Fibroblast of the conjunctiva (primary cell): ENCODE results near the gene SUFU.

Experiments used
- DNase-seq: peaks from one replicate; pipeline ENCODE4 v3.0.0-alpha.2; 2010; ENCODE audit warnings: low read depth

The SUFU gene

DNA sequence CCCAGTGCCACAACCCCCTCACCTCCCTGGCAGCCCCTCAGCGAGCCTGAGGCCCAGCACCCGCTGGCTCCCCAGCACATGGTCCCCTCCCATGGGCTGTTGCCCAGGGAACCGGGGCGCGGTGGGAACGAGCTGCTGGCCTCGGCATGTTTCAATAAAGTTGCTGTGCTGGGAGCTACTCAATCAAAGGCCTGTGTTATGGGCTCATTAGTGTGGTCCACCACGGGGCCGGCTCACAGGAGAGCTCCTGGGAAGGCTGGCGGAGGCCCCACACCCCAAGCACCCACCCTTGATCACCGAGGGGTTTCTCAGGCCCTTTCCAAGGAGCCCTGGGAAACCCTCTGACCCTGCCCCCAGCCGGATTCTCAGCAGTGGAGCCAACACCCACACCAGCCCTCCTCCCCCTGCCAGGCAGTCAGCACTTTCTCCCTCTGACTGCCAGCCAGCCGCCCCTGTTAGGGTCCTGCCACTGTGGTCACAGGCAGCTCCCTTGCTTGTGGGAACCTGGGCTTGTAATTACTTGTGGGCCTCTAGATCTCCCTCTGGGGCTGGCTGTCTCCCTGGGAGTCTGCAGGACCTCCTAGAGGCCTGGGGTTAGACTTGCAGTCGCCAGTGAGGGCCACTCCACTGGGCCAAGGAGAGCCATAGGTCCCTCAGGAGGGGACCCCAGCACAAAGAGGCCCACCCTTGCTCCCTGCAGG is 115.7 kb downstream of the SUFU start:
- no peak for DNase-seq

DNA sequence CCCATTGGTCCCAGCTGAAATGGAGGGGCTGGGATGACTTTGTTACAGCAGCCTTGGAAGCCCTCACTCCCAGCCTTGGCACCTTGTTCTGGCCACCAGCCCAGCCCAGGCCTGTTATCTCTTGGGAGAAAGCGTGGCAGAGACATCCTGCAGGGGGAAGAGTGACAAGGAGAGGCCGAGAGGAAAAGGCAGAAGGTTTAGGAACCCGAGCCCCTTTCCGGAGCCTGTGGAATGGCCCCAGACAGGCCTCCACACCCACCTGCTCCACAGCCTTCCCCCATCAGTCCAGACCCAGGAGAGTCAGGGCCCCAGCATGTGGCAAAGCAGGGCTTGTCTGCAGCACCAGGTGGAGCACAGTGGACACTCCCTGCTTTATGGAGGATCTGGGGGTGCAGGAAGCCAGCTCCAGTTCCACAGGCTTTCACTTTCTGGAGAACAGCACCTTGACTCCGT is 116.4 kb downstream of the SUFU start:
- no peak for DNase-seq

DNA sequence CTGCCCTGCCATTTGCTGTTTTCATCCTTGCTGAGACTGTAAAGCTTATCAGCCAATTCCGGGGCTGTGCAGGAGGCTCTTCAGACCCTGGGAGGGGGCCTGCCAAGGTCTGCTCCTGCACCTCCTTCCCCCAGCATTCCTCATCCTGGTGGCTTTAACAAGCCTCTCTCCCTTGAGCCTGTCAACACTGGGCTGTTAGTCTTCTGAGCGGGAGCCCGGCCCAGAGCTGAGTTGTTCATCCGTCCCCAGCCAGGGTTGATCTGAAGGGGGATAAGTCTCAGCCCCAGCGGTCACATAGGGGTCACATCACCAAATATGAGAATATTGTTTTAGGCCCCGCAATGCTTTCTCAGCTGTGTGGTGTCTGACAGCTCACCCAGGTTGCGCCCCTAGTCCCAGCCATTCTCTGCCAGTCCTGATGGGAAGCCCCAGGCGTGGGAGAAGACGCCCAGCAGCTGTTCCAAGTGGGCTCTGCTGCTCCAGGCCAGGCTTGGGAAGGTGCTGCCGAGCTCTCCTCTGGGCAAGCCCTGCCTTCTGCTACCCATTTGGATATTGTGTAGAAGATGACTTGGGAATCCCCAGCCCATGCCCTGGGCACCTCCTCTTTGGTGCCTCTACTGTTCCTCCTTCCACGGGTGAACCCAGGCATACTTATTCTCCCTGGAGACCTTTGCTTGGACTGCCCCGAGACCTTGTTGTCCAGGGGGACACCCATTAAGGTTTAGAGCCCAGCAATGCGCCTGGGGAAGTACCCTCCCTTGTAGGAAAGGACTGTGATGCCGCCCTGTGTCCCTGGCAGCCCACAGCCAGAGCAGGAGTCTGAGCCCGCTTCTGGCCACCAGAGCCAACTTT is 117.0 kb downstream of the SUFU start:
- DNase-seq = no peak

DNA sequence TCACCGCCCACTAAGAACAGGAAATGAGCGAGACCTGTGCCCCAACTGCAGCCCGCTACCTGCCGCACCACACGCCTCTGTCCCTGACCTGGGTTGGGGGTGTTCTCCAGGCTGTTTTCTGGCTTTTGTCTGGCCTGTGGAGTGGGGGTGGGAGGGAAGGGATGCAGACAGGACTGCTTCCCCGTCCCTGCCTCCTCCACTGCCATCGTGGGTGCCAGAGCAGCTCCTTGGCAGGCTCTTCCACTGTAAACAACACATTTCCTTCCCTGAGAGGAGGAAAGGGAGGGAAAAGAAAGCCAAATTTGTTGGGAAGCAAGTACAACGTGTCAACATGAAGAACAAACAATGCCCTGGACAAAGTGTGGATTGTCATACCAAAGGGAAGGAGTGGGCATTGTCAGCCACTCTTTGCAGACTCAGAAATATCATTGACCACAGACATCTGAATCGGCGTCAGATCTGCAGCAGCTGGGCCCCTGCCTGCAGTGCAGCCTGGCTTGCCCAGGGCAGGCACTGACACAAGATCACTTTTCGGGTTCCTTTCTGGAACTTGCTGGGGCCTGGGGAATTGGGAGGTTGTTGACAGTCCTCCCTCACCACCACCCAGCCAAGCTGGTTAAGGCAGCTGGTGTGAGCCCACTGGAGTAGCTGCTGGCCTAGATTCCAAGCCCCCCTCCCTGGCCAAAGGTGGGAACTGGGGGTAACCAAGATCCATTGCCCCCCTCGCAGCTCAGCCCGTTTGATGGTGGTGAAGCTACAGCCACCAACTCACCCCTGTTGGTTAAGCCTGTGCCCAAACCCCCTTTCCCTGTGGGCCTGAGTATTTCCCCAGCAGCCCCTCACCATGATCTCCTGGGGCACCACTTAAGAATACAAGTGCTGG is 117.9 kb downstream of the SUFU start:
- DNase-seq = no peak

DNA sequence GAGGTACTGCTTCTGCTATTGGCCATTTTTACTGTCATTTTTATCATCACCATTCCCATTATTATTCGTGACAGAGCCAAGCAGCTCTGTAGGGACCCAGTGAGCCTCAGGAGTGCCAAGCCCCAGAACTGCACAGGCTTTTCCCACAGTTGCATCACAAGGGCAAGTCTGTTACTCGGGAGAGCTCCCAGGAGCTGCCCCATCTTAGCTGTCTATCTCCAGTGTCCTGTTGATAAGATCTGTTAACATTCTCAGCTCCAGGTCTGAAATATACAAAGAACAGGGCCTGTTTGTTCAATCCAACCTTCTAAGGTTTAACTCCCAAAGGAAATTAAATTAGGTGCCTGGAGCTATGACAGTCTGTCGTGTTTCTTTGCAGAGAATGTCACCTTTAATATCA is 120.3 kb downstream of the SUFU start:
- no peak for DNase-seq

DNA sequence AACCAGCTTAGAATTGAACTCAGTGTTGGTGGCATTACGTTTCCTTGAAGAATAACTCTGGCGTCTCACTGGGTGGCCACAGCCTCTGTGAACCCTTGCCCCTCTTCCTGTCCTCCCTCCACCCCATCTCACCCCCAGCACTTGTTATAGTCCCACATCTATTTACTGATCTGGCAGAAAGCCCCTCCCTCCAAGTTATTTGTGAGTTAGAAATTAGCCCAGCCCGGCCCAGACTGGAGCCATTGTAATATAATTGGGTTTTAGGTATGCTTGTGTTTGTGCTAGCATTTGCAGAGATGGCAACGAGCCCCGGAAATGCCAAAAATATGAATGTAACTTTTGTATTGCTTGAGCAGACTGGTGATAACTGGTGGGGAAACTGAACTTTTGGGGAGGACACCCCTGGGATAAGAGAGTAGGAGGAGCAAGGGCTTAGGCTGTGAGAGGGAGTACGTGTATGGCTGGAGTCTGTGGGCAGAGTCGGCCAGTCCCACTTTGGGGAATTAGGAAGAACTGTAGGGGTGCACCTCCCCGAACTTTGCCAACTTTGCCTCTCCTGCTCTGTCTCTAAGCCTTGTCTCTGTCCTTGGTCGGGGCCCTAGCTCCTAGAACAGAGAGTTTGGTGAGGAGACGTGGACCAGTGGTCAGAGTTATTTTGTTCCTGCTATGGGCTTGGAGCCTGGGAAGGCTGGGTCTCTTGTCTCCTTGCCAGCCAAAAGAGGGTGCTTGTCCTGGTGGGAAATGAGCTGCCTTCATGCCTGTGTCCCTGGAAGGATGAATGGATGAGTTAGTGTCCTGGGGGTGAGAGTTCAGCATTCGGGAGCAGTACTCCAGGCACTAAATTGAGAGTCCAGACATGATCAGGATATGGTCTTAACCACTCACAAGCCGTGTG is 121.2 kb downstream of the SUFU start:
- DNase-seq = no peak

DNA sequence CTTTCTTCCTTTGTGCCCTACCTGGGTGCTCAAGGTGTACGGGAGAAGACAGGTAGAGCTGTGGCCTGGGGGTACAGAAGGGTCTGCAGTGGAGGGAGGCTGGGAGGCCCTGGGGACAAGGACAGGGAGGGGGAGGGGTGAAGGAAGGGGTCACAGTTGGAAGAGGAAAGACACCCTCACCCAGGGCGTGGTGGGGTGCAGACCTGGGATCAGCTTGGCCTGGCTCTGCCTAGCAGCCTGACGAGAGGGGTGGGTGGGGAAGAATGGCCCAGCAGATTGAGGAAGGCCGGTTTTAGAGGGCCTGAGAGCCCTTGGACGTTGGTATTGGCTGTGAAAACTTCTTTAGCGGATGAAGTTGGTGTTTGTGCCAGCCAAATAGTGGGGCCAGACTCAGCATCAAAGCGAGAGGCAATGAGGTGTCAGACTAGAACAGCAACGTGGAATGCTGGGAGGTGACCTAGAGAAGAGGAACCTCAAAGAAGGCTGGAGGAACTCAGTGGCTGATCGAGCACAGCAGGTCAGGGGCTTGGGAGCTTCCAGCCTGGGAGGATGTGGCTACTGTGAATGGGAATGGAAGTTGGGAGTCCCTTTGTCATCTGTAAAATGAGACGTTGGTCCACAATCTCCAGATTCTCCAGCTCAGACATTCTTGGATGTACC is 122.4 kb downstream of the SUFU start:
- DNase-seq = no peak

DNA sequence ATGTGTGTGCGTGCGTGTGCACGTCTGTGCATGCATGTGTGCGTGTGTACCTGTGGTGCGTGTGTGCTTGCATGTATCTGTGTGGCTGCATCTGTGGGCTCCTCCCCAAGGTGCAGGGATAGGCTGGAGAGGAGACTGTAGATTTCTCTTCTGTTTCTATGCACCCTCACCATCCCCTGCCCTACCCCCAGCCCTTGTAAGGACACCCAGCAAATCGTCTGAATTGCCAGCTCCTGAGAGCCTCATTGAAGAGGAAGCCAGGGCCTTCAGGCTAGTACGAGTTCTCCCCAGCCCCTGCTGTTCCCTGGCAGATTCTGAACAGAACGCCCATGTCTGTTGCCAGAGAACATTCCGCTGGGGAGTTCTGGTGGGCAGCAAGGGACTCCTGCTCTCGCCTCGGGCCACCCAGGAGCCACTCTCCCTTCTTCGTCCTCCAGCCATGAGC is 123.5 kb downstream of the SUFU start:
- no peak for DNase-seq

DNA sequence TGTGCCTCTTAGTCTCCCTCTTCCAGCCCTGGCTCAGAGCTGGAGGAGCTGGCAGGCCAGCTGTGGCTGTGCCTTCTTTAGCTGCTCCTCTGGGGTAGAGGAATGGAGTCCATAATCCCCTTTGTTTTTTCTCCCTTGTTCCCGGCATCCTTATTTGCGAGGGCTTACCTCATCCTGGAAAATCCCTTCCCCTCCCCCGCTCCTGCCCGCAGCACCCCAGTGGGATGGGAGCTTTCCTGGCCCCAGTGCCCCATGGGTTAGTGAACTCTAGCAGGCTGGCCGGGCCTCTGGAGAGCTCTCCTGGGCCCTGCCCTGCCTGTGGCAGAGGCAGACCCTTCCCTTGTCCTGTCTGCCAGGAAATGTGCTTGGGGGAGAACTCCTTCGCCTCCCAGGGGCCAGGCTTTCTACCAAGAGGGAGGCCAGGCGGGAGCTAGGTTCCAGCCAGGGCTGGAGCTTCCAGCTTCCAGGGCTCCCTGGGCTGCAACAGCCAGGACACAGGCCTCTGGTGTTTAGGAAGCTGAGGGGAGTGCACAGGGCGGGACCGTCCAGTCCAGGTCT is 124.0 kb downstream of the SUFU start:
- DNase-seq = no peak

DNA sequence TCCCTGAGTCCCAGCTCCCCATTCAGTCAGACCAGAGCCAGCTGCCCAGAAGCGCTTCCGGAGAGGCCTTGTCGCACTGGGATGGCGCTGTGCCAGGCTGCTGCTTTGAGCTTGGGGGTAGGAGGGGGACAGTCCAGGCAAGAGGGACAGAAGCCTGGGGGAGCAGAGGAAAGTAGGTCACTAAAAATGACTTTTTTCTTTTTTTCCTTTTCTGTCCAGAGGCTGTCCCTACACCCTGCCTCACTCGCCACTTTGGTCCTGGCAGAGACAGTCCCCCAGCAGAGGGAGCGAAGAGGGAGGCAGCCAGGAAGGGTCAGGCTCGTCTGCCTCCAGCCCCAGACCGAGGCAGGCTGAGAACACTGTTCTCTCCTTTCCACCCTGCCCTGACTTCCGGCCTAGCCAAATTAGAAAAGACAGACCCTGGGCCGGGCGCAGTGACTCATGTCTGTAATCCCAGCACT is 124.7 kb downstream of the SUFU start:
- no peak for DNase-seq

DNA sequence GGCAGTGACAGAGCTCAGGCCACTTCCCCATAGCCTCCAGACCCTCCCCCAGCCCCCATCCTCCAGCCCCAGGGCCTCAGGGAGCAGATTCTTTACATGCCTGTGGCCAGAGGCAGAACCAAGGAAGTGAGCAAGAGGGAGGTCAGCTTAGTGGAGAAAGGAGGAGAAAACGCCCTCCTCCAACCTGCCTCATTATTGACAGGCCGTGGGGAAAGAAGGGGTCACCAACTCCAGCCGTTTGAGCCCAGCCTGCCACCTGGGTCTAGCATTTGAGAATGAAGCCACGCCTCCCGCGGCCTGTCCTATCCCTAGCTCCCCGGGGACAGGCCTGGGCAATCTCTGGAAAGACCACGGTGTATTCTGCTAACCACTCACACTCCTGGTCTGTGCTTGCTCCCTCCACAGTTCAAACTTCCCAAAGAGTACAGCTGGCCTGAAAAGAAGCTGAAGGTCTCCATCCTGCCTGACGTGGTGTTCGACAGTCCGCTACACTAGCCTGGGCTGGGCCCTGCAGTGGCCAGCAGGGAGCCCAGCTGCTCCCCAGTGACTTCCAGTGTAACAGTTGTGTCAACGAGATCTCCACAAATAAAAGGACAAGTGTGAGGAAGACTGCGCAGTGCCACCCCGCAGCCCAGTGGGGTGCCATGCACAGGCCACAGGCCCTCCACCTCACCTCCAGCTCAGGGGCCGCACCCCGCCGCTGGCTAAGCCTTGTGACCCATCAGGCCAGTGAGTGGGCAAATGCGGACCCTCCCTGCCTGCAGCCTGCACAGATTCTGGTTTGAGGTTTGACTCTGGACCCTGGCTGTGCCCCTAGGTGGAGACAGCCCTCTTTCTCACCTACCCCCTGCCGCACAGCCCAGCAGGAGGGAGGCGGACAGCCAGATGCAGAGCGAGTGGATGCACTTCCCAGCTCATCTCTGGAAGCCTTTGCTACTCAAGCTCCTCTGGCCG is 126.2 kb downstream of the SUFU start:
- DNase-seq = peak; percentile 57

DNA sequence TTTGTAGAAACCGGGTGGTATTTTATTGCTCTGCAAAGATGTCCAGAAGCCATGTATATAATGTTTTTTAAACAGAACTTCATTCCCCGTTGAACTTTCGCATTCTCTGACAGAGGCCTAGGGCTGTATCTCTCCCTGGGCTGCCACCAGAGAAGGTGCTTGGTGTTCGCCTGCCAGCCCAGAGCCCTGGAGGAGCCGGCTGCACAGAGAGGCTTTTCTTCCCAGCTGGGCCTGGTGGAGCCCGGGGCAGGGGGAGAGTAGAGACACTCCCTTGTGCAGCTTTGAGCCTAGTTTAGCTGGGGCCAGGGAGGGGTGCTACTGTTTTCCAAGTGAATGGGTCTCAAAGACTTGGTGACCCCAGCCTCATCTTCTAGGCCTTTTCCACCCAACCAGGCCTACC is 126.9 kb downstream of the SUFU start:
- DNase-seq = no peak

DNA sequence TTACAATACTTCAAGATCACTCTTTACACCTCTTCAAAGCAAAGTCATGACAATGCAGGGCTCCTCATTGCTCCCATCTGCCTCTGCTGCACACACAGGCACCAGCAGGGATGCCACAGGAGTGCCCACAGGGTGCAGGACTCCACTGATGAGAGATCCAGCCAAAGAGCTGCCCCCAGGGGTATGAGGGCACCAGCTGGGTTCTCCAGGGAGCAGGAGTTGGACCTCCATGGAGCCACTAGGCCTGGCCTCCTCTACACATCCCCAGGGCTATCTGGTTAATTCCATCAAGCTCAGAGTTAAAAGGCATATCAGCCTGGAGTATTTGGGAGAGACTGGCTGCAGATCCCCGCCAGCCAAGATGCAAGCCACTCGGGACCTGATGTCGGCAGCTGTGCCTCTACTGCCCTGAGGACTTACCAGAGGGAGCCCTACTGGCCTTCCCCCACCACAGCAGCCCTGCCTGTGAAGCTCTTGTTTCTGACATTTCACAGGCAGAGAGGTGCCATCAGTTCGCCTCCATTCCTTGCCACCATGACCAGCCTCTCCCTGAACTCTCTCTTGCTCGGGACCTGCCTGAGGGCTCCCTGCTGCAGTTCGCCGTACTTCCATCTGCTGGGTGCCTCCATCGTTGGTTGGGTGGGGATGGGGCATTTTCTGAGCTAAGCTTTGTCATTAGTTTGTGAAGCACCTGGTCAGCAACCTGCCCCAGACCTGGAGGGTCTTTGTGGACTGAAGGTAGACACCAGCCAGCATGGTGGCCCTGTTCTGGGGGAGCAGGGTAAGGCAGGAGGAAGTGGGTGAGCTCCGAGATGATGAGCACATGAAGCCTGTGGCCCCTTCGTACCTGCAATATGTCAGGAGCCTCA is 128.0 kb downstream of the SUFU start:
- DNase-seq = no peak

DNA sequence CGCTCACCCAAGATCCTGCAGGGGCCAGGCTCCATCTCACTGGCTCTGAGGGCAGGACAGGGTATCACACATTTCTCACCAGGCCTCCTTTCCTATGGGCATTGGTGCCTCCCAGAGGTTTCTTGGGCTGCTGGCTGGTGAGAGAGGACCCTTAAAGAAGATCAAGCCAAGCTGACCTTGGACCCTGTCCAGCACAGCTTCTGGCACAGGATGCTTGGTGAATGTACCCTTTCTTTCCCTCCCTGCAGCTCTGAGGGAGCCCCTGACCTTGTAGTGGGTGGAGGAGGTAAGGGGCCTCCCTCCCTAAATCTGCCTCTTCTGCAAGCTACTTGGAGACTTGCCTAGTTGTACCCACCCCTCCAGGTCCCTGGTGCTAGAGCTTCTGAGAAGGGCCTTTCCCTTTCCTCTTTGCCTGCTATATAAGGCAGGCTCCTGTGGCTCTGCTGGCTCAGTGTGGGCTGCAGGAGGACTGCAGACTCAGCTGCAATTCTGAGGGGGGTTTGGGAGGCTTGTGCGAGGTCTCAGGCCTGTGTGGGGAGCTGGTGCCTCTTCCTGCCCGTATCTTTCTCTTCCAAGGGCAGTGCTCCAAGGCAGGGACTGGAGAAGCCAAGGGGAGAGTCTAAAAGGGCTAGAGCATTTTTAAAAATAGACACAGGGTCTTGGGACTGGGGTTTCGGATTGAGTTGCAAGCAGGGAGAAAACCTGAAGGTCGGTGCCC is 128.8 kb downstream of the SUFU start:
- DNase-seq = no peak

DNA sequence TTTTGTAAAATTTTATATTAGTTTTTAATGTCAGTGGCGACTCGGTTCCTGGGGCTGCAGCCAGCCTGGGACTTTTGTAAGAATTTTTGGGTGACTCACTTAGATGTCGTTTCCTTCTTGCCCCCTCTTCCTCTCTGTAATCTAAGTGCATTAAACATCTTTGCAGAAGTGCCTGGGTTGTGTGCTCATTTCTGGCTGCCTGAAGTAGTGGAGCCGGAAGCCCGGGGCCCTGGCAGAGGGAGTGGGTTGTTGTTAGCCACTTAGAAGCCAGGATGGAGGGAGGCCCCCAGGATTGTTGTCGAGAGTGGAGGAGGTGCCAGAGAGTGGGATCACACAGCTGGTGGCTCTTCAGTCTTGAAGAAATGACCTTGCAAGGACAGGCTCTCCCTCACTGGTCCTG is 129.5 kb downstream of the SUFU start:
- no peak for DNase-seq

DNA sequence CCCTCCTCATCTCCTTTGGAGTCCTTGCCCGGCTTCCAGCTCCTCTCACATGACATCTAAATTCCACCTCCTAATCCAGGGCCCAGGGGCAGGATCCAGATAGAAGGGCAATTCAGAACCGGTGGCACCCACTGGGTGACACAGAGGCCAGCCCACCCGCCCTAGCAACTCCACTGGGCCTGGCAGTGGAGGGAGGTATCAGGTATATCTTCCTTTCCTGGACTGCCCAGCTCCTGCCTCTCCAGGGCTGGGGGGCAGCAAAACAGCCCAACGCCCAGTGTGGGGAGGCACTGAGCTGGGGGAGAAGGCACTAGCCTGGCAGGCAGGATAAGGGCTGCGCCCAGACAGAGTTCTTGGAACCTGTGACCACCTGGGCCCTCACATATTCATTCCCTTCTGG is 130.1 kb downstream of the SUFU start:
- no peak for DNase-seq

DNA sequence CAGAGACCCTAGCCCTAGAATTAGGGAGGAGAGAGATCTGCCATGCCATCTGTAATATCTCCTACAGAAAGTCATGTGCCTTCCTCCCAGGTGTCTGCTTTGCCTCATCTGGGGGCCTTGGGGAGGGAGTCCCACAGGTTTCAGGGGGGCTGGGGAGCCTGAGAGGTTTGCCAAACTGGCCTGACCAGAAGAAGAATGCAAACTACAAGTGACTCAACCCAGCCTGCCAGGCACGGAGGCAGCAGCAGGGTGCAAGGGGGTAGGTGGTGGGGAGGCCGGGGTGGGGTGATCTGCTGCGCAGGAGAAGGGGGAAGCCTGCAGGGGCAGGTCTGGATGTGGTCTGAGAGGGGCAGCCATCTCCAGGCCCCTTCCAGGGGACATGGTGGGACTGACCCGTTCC is 130.9 kb downstream of the SUFU start:
- DNase-seq = no peak

DNA sequence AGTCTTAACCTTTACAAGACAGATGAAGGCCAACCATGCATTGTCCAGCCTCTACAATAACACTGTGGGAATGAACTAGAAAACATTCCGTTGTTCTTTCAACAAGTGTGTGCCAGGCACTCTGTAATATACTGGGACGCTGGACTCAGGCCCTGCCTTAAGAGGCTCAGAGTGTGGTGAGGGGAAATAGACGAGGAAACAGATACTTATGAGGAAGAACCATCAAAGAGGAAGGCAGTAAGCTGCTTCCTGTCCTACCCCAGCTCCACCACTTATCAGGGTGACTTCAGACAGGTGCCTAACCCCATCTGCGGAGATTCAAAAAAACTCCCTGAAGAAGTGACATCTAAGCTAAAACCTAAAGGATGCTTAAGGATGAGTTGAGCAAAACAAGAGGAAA is 131.6 kb downstream of the SUFU start:
- DNase-seq = no peak
